Pancreas (tissue), 10 donors: Measurements from ENCODE around the gene NWD2. TPM values are rescaled to one million over a fixed set of nuclear protein-coding genes. Genes with fewer than 3 reads are reported as not detected.
A peak's percentile ranks its signal among the peaks of the same experiment; 100 is the strongest.

Source experiments
- ATAC-seq, 4 donors: fragments of 200-7000 bp; cut with Tn5 transposase; one replicate each; pipeline versions ENCODE4 v1.8.0 to v1.9.1; 2020; ENCODE audit warnings: mild to moderate bottlenecking in 4 of 4, moderate library complexity in 4 of 4
- DNase-seq, 6 donors: peaks; one replicate each; pipeline ENCODE4 v3.0.0-alpha.2; 2020
- FAIRE-seq: peaks from 2 replicates; lab custom pipeline; 2012; peaks lifted over from hg19 to GRCh38; lab: Jason Lieb, UNC
- H3K27ac ChIP-seq, 4 donors: fragments of 200-600 bp; sonication (generic); 1 replicate in 3 of 4; 2 replicates in 1 of 4; pipeline versions ENCODE4 v1.5.0 to v1.8.0; 2020
- H3K27me3 ChIP-seq, 4 donors: fragments of 200-600 bp; one replicate each; pipeline ENCODE4 v1.8.0; 2021
- H3K36me3 ChIP-seq, 3 donors: fragments of 200-600 bp; sonication (generic) in 1 of 3; one replicate each; pipeline versions ENCODE4 v1.5.0 to v1.8.0; 2020 to 2021
- H3K4me1 ChIP-seq, 3 donors: fragments of 200-600 bp; one replicate each; pipeline ENCODE4 v1.8.0; 2021
- H3K4me3 ChIP-seq, 4 donors: fragments of 200-600 bp; sonication (generic) in 2 of 4; one replicate each; pipeline versions ENCODE4 v1.5.0 to v1.8.0; 2020 to 2021
- H3K9me3 ChIP-seq, 4 donors: fragments of 200-600 bp; one replicate each; pipeline ENCODE4 v1.8.0; 2021
- WGBS, 2 donors: extraction: QIAGEN DNeasy Blood & Tissue Kit; methylation state at CpG; one replicate each; pipeline ENCODE4 v1.1.7; 2013; 5-methylcytosine and 5-hydroxymethylcytosine counted together
- intact Hi-C, 3 donors: fragments of 100-400 bp; cut with DNase I; formaldehyde crosslinking; loops; one replicate each; pipeline versions ENCODE4 v1.11.1 to v1.14.2; 2022
- polyA plus RNA-seq, 2 donors: library from polyadenylated mRNA; stranded (reverse); fragments of 200-250 nt; gene quantifications; one replicate each; pipeline ENCODE4 v1.2.3, GENCODE V29; 2013
- total RNA-seq, 6 donors: library from RNA; stranded (reverse); fragmentation: NEBNext Ultra II Directional in 4 of 6; extraction: Animal tissue kit (Norgen Biotek cat#: 25700) in 4 of 6; gene quantifications; one replicate each; pipeline versions ENCODE4 v1.2.1 to v1.2.4, GENCODE V29; 2021 to 2023
- TF ChIP-seq, protein P1 (sequence below), 4 donors: fragments of 200-600 bp; sonication (generic) in 3 of 4; IDR thresholded peaks; one replicate each; pipeline versions ENCODE4 v1.5.0 to v1.8.0; 2021; ENCODE audit warnings: antibody characterized with exemption in 4 of 4
- donor health status: healthy with polysubstance abuse.
- donor health status: DM: no; HTN: no; CAD: no; lungs with moderate emphysema.
- donor health status: DM: no; HTN: no; CAD: no.
- donor health status: control.
- donor health status: control.
- donor health status: Bipolar disorder and iron deficiency.
- donor health status: DM: yes; HTN: yes; CAD: no.
- donor health status: DM: no; HTN: no; CAD: no.
- donor health status: DM: no; HTN: no; CAD: no.
- donor health status: DM: yes; HTN: yes; CAD: no.

Gene NWD2
- total and polyA plus RNA-seq, 8 donors: under 0.01 to 0.22 (median 0.09) TPM; not detected in 1

DNA sequence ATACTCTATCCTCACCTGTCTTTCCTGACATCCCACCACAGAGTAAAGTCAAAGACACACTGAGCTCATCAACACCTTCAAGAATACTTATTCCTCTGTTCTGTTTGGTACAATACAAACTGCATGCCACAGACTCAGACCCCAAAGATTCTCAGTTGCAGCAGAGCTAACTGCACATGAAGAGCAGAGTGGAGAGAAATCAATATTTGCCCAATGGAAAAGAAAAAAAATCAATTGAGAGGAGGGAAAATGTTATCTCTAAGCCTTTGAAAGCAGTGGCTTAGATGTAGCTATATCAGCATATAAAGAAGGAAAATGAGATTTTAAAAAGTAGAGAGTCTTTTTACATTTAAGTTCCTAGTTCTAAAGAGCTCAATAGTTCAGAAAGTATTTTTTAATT is 180.2 kb downstream of the NWD2 start:
- no peak for DNase-seq
- peaks cover 40 to 75% (median 72%) of the 10 kb centered on the region in 3 donors for H3K4me1 ChIP-seq
- intact Hi-C loops: no loop called here
- no peaks in the 10 kb centered on the region for H3K27me3 ChIP-seq
- TF ChIP-seq, protein P1, sequence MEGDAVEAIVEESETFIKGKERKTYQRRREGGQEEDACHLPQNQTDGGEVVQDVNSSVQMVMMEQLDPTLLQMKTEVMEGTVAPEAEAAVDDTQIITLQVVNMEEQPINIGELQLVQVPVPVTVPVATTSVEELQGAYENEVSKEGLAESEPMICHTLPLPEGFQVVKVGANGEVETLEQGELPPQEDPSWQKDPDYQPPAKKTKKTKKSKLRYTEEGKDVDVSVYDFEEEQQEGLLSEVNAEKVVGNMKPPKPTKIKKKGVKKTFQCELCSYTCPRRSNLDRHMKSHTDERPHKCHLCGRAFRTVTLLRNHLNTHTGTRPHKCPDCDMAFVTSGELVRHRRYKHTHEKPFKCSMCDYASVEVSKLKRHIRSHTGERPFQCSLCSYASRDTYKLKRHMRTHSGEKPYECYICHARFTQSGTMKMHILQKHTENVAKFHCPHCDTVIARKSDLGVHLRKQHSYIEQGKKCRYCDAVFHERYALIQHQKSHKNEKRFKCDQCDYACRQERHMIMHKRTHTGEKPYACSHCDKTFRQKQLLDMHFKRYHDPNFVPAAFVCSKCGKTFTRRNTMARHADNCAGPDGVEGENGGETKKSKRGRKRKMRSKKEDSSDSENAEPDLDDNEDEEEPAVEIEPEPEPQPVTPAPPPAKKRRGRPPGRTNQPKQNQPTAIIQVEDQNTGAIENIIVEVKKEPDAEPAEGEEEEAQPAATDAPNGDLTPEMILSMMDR (IDR thresholded peaks at IDR 0.05): no peak
- peak overlapping the region in 2 of 4 donors; percentile 3 to 76 for H3K27ac ChIP-seq
- no peaks in the 10 kb centered on the region for H3K36me3 ChIP-seq
- ATAC-seq: no peak
- H3K4me3 ChIP-seq: no peak overlapping the region
- H3K9me3 ChIP-seq: no peaks in the 10 kb centered on the region
- no peak for FAIRE-seq

DNA sequence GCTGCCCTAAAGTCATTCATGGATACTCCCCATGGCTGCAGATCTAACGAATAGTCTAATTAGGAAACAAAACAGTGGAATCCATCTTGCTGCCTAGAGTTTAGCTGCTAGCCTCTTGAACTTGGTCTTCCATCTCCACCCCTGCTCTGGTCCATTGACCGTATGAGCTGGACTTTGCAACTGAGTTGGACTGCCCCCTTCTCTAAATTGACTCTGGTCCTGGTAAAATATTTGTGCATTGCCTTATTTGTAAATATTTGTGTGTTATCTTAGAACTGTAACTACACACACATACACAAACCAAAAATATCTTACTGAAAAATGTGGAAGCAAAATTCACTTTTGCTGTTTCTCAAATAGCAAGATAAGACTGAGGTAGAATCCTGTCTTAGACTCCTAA is 181.3 kb downstream of the NWD2 start:
- no peak for FAIRE-seq
- intact Hi-C loops: no loop called here
- Histone ChIP-seq H3K4me3 (no peak overlapping the region), H3K36me3 (no peaks in the 10 kb centered on the region), H3K4me1 (peaks cover 51 to 83% (median 83%) of the 10 kb centered on the region in 3 donors), H3K27ac (no peak overlapping the region), H3K9me3 (no peaks in the 10 kb centered on the region), H3K27me3 (no peaks in the 10 kb centered on the region)
- no peak for ATAC-seq
- TF ChIP-seq, protein P1 (IDR thresholded peaks at IDR 0.05): no peak
- WGBS, 2 donors: 63 to 68% methylated on average over 2 of the region's 2 CpGs
- no peak for DNase-seq

DNA sequence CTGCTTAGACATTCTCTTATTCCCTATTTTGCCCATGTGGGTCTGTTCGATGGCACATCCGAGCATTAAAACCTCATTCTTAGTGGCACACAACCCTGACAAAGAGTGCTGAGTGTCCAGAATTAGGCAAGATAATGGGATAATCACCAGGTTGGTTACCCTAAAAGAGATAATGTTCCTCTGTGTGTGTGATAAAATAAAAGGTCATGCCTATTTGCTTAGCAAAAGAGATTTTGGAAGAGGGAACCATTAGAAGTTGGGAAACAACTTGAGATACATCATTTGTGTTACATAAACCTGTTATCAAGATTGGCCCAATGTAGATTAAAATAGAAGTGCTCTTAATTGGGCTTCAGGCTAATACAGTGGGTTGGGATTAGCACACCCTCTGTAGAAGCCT is 182.7 kb downstream of the NWD2 start:
- Histone ChIP-seq H3K9me3 (no peaks in the 10 kb centered on the region), H3K36me3 (no peaks in the 10 kb centered on the region), H3K27me3 (no peaks in the 10 kb centered on the region), H3K4me1 (peaks cover 45 to 81% (median 81%) of the 10 kb centered on the region in 3 donors), H3K4me3 (no peak overlapping the region), H3K27ac (no peak overlapping the region)
- whole genome bisulfite sequencing, 2 donors: 94 to 100% methylated on average over 2 of the region's 2 CpGs
- TF ChIP-seq, protein P1 (IDR thresholded peaks at IDR 0.05): no peak
- FAIRE-seq: no peak
- no peak for DNase-seq
- no peak for ATAC-seq
- intact Hi-C loops: no loop called here

DNA sequence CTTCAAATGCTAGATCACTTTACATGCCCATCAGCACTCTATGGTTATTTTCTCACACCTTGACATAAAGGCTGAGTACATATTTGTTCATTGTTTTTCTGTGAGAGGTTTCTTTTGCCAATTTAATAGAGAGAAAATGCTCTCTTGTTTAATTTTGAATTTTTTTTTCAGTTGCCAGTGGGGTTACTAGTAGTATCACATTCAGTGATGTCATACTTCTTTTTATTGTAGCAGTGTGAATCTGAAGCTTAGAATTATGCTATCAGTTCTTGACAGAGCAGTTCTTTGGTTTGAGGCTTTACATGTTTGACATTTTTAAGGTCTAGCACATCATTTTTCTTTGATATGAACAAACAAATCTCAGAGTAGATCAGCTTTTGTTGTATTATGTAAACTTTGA is 185.4 kb downstream of the NWD2 start:
- no peak for DNase-seq
- TF ChIP-seq, protein P1 (IDR thresholded peaks at IDR 0.05): no peak
- intact Hi-C loops: no loop called here
- no peak for FAIRE-seq
- ATAC-seq: peak in 3 of 4 donors; percentile 9 to 17 (median 16)
- H3K27ac ChIP-seq: peak overlapping the region in 2 of 4 donors; percentile 75 to 84
- no peaks in the 10 kb centered on the region for H3K27me3 ChIP-seq
- H3K9me3 ChIP-seq: no peaks in the 10 kb centered on the region
- no peak overlapping the region for H3K4me3 ChIP-seq
- no peaks in the 10 kb centered on the region for H3K36me3 ChIP-seq
- peaks cover 25 to 70% (median 69%) of the 10 kb centered on the region in 3 donors for H3K4me1 ChIP-seq

DNA sequence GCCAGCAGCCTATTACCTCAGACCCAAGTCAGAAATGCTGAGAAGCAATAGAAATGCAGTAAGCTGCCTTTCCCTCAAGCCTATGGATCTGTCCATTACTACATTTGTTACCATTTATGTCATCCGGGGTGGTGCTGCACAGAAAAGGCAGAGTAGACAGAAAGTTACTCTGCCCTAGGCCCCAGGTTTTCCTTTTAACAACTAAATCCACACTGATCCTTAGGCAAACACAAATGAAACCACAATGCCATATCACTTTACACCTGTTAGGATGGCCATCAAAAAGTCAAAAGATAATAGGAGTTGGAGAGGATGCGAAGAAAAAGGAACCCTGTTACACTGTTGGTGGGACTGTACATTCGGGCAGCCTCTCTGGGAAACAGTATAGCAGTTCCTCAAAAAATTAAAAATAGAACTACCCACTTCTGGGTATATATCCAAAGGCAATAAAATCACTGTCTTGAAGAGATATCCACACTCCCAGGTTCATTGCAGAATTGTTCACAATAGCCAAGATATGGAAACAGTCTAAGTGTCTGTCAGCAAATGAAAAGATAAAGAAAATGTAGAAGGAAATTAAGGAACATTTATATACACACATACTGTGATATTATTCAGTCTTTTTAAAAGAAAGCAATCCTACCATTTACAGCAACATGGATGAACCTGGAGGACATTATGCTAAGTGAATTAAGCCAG is 186.3 kb downstream of the NWD2 start:
- FAIRE-seq (no peak), ATAC-seq (peak; percentile 12 to 46 (median 35))

More for the DNA sequence above, 186.3 kb downstream of the NWD2 start:
- Histone ChIP-seq H3K36me3 (no peaks in the 10 kb centered on the region), H3K27me3 (no peaks in the 10 kb centered on the region), H3K27ac (peak overlapping the region; percentile 21 to 84 (median 63)), H3K4me3 (no peak overlapping the region), H3K4me1 (peaks cover 21 to 62% (median 60%) of the 10 kb centered on the region in 3 donors), H3K9me3 (no peaks in the 10 kb centered on the region)
- DNase-seq: no peak
- TF ChIP-seq, protein P1 (IDR thresholded peaks at IDR 0.05): no peak
- WGBS, 2 donors: 45 to 46% methylated on average over 3 of the region's 3 CpGs
- intact Hi-C loops: no loop called here
